ENCODE results near the gene LRPAP1.
"Not testable (repeated sequence)": the region's sequence is repeated elsewhere in the genome, so short reads cannot be mapped to it uniquely, and the experiment has no call there.

Gene LRPAP1

DNA sequence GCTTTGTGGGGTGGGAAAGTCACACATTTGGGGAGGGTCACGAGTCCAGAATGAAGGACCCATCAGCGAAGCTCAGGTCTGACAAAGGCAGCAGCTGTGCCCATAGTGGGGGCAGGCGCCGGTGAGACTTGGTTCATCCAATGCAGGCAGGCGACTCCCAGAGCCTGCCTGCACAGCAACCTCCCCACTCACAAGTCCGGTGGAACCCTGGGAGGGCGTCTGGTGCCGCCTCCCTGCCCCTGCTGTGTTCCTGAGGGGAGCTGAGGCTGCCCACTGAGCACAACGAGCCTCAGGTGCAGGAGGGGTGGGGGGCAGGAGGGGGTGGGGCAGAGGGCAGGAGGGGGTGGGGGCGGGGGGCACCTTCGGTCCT lies 13.7 kb downstream of the LRPAP1 start:
- DNase-seq (ENCODE audit: low spot score): no peak

DNA sequence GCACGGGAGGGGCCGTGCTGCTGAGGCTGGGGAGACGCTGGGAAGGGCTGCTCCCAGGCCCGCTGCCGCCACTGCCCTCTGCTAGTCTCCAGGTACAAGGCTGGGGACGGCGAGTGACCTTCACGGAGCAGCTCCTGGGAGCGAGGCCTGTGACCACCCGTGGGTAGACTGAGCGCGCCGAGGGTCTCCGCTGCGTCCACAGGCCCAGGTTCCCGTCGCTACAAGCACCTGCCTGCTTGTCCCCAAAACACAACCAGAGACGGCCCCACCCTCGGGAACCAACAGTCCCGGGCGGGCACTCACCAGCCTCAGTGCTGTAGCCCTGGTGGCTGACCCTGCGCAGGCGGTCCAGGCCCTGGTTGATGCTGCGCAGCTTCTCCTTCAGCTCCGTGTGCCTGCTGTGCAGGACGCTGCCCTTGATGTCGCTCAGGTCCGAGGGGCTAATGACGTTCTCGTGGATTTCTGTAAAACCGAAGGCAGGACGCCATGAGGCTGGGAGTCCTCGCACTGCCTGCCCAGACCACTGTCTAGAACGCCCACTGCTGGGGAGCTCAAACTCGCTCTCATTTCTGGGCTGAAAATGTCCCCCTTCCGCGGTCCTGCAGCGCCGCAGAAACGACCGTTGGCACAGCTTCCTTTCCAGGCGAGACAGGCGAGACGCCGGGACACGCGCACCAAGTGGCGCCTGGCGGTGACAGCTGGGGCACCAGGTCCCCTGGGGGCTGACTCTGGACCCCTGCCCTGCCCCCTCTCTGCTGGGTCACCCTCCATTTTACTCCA lies 14.3 kb downstream of the LRPAP1 start:
- DNase-seq (ENCODE audit: low spot score): no peak

DNA sequence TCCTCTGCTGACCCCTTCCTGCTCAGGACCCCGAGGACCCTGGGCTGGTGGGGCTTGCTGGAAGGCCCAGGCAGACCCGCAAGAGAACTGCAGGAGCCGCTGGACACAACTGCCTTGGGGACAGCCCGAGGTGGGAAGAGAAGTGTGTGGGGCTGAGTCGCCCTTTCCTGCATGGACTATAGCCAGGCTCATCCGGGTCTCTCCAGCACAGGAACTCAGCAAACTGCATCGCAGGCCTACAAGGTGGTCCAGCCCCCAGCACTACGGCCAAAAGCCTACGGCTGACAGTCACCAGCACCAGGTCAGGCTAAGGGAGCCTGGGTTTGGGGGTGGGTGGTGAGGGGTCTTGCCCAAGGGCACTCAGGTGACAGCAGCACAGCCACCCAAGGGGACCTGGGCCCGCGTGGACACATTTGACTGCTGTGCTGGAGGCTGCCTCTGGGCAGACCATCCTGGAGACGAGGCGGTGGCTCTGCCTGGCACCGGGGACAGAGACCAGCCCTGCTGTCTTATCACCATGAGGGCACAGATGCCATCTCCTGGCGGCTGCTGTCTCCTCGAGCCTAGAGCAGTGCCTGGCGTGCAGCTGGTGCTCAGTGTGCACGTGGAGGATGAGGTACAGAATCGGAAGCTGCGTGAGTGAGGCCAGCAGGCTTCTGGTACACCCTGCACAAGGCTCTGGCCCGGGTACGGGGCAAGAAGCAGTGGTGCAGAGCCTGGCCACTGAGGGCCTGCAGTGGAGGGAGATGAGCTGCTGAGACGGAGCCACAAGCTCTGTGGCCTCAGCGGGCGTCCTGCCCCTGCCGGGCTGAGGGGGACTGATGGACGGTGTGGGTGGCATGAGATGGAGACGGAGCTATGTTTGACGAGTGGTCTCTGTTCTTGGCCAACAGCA lies 15.1 kb downstream of the LRPAP1 start:
- DNase-seq (ENCODE audit: low spot score): no peak

DNA sequence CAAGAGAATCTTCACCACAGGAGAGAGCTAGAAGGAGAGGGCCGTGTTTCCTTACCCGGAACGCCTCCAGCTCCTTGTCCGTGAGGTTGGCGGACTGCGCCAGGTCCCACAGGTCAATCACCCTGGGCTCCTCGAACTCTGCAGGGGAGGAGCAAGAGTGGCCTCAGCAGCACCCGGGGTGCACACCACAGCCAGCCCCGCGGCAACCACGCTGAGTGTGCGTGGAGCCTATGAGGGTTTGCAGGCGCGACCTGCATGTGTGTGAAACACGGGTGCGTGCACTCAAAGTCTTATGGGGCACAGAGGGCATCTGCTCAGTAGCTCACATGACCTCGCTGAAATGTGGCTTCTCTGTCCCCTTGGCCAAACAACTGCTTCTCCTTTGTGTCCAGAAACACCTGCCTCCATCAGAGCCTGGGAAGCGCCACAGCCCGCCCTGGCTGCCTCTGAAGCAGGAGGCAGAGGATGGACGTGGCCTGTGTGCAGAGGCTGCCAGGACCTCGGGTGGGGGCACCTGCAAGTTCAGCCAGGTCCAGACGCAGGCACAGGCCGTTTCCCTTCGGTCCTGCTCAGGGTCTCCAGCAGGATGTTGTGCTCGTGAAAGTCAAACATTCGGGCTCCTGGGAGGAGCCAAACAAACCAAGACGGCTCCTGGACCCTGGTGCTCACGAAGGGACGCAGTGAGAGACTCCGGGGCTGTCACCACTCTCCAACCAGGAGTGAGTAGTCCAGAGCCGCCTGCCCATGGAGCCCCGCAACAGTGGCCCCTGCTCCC lies 16.0 kb downstream of the LRPAP1 start:
- DNase-seq (ENCODE audit: low spot score): no peak

DNA sequence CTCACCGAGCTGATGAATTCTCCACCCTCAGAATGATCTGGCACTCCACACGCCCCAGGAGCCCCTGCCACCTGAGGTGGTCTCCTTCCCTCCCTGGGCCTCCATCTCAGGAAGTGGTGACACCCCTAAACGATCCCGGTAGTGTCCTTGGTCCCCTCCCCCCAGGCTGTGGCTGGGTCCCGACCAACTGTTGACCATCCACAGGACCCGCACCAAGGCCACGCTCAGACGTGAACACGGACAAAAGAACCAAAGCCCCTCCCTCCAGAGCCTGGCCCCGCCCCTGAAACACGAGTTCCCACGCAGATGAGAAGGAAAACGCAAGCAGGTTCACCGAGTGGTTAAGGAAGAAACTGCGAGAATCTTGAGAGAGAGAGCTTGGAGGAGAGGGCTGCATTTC lies 16.6 kb downstream of the LRPAP1 start:
- no peak for DNase-seq (ENCODE audit: low spot score)

DNA sequence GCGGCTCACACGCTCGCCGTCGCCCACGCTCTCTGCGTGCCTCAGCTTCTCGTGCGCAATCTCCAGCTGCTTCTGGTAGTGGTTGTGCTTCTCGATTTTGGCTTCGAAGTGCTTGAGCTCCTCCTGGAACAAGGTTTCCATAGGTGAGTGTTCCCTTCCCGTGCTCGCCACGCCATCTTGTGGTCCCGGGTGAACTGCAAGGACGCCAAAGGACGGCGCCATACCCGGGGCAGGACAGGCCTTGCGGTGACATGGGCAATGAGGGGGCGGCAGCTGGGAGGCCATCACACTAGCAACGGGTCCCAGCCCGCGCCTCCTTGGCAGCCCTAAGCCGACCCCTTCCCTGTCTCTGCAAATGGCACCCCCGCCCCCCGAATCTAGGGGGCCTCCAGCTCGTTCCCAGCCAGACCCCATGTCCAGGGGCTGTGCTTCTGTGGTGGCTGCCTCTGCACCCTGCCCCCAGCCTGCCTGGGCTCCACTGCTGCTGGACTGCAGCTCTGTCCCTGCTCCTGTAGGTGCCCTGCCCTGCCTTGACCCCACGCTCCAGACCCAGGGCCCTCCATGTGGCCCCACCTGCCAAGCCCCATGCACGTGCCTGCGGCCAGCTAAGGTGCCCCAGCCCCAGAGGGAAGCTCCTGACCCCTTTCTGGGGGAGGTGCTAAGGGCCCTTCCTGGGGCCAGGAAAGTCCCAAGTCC lies 17.3 kb downstream of the LRPAP1 start:
- no peak for DNase-seq (ENCODE audit: low spot score)

DNA sequence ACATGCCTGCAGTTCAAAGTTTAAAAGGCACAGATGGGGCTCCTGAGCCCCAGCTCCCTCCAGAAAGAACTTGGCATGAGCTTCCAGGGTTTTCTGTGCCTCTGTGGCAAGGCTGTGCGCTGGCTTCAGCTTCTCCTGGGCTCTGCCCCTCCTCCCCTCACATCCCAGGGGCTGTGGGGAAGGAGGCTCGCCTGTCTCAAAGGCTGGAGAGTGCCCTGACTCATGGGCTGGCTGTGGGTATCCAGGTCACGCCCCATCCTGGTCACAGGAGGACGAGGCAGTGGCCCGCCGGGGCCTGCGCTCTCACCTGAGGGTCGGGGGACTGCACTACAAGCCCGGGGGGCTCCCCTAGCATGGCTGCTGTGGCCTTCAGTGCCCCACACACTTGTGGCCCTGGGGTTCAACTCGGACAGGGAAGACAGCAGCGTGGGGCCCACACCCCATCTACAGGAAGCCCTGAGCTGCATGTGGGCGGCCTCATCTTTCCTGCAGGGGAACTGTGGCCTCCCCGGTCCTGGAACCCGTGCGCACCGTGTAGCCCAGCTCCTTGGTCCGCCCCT lies 17.9 kb downstream of the LRPAP1 start:
- no peak for DNase-seq (ENCODE audit: low spot score)

DNA sequence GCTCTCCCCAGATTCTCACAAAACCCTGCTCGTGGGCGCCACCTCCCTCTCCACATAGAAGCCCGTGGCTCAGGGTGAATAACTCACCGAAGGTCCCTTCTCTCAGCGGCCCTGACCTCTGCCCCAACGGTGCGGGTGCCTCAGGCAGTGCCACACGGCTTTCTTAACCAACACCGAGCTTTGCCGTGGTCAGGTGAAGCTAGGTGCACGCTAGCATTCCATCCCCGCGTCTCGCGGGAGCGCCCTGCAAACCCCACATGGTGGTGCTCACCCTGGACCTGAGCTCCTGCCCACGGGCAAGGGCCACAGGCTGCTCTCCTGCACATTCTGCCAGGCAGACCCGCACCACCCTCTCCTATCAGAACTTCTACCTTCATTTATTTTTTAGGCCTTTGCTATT lies 18.4 kb downstream of the LRPAP1 start:
- DNase-seq (ENCODE audit: low spot score): no peak

DNA sequence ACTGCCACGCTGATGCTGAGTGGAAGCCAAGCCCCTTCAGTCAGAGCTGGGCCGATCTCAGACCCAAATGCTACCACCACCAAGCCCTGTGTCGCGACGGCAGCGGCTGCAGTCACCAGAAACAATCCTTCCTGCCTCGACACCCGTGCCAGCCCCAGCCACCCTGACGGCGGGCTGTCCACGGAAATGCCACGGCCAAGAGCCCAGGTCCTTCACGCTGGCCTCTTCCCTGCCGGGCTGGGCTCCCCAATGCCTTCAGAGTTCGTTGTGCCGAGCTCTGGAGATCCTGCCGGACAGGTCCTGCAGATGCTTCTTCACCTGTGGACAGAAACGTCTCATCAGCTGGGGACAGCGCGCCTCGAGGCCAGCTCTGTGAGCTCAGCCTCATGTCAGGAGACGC lies 19.5 kb downstream of the LRPAP1 start:
- no peak for DNase-seq (ENCODE audit: low spot score)

DNA sequence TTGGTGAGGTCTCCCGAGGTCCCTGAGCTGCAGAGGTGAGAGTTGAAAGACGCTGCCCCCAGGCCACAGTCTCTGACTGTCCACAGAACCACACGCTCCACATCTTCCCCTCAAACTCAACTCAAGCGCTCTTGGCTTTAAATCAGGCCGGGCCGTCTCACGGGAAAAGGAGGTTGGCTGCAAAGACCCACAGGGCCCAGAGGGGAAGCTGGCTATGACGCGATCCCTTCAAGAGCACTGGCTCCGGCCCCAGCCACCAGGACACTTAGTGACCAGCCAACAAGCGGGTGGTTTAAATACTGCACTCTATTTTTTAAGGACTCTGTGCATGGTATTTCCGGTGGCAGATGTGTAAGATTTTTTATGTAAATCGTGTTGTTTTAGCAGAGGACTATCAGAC lies 19.9 kb downstream of the LRPAP1 start:
- no peak for DNase-seq (ENCODE audit: low spot score)

DNA sequence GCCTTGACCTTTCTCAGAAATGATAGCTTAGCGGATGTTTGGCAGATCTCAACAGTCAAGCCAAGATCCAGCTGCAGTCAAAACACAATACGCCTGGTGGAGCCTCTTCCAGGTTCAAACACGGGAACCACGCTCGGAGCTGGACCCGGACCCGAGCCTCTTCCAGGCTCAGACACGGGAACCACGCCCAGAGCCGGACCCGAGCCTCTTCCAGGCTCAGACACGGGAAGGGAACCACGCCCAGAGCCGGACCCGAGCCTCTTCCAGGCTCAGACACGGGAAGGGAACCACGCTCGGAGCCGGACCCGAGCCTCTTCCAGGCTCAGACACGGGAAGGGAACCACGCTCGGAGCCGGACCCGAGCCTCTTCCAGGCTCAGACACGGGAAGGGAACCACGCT lies 20.6 kb downstream of the LRPAP1 start:
- not testable (repeated sequence) for DNase-seq (ENCODE audit: low spot score)

DNA sequence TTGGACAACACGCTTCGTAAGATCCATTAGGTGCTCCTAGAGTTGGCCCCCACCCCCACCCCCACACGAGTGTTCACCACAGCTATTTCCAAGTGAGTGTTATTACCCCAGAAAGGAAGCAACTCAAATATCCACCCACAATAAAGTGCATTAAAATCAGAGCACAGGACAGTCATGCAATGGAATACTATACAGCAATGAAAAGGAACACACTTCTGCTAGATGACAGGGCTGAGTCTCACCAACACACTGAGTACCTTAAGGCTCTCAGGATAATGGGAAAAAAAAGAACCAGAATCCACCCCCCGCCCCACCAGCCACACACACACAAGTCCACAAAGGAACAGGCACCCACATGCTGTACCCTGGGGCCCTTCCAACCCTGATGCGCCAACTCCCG lies 21.0 kb downstream of the LRPAP1 start:
- no peak for DNase-seq (ENCODE audit: low spot score)

DNA sequence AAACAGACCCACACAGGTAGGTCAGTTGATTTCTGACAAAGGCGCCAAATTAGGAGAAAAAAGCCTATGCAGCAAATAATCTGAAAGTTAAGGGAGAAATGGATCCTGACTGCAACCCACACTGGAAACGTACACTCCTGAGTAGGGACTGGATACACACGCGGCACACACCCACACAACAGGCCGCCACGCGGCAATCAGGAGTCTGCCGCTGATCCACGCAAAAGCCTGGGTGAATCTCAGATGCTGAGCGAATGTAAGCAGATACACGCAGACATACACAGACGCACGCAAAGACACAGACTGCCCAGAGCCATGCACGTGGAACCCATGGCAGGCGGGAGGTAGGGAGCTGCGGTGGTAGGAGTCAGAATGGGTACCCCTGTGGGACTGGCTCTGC lies 21.7 kb downstream of the LRPAP1 start:
- DNase-seq (ENCODE audit: low spot score): no peak

DNA sequence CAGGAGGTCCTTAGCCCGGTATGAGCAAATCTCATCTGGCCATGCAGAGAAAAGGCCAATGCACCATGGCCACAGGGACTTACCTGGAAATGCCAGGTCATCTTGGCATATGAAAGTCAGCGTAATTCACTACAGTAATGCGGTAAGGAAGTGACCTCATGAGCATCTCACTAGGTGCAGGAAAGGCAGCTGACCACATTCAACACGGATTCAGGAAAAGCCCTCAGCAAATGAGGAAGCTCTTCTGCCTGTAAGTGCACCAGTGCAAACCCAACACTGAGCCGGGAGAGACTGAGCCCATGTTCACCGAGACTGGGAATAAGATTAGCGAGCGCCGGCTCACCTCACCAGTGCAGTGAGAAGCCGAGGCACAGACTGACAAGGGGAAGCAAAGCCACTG lies 23.7 kb downstream of the LRPAP1 start:
- DNase-seq (ENCODE audit: low spot score): no peak

DNA sequence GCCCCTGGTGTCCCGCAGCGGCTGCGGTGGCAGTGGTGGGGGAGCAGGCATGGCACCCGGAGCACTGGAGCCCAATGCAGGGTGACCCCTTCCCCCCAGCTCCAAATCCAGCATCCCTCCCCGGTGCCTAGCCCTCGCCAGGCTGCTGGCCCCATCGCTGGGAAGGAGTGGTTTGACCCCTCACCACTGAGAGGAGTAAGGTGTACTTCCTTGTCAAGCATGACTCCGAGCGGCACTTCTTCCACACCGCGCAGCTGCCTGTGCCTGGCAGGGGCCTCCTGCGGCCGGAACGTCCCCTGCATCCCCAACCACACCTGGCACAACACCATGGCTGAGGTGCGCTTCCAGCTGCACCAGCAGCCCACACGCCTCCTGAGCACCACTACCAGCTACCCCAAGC lies 27.0 kb downstream of the LRPAP1 start:
- no peak for DNase-seq (ENCODE audit: low spot score)

DNA sequence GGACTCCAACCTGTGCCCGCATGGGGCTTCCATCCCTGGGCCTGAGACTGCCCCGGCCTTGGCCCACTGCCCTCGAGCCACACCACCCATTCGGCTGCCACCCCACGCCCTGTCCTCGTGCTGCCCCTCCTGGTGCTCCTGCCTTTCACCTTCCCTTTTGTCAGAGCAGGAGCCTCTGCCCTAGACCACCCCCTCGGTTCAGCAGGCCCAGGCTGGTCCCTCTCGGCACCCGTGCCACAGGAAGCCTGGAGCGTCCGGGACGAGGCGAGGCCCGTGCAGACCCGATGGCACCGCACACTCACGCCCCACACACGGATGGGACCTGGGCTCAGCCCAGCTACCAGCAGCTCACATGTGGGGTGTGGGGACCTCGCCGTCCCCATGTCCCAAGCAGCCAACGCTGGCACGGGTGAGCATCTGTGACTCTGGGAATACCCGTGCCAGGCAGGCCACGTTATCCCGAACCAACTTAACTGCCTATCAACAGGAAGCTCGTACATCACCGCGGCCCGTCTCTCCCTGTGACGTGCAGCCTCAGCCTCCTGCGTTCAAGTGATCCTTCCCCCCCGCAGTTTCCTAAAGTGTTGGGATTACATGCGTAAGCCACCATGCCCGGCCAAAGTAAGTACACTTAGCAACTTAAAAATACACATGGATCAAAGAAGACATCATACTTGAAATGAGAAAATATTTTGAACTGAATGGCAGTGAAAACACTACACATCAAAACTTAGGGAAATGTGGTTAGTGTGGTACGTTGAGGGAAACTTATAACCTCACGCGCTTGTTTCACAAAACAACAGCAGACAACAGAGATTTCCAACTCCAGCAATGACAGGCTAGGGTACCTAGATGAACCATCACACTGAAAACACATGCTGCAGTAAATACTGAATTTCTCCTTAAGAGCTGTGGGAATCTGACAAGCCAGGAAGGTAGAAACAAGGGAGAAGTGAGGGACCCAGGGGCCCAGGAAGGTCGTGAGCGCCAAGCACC lies 29.0 kb downstream of the LRPAP1 start:
- DNase-seq (ENCODE audit: low spot score): no peak

DNA sequence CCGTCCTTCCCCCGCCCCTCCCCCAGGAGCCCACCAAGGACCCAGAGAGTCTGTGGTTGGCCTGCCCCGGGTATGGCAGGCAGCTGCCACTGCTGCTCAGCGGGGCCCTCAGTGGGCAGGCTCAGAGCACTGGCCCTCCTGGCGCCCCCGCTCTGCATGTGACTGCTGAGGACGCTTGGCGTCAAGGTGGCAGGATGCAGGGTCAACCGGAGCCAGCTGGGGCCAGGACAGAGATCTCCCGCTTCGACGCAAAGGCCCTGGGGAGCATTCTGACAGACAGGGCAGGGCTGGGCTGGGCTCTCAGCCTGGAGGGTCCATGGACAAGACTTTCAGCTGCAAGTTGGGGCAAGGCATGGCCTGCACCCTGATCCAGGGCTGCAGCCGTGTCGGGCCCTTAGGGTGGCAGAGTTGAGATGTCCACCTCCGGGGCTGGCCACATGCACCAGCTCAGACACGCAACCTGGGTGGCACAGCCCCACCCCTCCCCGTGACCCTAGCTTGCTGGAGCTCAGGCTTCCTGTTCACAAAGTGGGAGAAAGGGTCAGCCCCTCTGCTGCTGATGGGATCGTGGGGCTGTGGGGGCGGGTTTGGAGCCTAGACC lies 30.3 kb downstream of the LRPAP1 start:
- DNase-seq (ENCODE audit: low spot score): no peak

DNA sequence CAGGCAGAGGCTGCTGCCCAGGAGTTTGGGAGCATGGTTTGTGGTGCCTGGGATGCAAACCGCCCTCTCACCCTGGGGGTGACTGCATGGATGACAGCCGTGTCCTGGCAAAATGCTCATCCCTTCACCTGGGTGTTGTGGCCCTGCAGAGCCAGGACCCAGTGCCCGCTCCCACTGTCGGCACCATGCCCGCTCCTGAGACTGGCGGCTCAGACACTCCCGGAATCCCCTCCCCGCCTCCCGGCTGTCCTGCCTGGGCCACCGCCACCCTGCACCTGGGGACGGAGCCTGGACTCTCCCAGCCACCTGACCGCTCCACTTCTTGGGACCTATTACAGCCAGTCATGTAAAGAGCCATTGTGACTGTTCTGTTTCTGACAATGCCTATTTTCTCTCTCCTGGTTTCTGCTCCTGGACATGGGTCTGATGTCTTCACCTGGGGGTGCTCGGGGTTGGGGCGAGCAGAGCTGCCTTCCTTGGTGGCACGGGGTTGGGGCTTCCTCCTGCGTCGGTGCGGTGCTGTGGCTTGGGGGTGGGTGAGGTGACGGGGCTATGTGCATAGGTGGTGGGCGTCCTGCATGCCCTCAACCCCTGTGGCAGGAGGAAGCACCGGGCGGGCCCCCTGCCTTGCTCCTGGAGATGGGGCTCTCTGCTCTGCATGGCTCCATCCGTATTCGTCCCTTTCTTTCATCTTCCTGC lies 30.9 kb downstream of the LRPAP1 start:
- no peak for DNase-seq (ENCODE audit: low spot score)

DNA sequence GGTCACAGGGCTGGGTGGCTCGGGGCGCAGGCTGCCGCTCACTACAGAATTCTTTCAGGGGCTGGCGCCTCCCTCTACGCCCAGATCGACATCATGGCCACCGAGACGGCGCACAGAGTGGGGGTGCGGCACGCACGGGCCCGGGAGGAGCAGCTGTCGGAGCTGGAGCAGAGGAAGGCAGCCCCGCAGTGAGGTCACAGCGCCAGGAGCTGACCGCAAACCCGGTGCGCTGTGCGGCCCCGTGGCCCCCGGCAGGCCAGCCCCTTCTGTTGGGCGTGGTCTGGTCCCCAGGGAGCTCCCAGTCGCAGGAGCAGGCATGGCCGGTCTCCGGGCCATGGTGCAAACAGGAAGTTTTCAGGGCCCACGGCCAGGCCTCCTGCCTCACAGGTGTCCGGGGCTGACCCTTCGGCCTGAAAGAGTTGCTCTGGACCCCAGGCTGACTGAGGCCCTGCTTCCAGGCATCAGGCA lies 31.6 kb downstream of the LRPAP1 start:
- DNase-seq (ENCODE audit: low spot score): no peak
